PC-9 (cell line): ENCODE measurements around the gene PCNX1. TPM values are rescaled to one million over a fixed set of nuclear protein-coding genes. Genes with fewer than 3 reads are reported as not detected.
"Not testable (repeated sequence)": the region's sequence is repeated elsewhere in the genome, so short reads cannot be mapped to it uniquely, and the experiment has no call there.

Experiments
- Bru-seq: library from RNA; stranded (reverse); fragments of 400-500 nt; gene quantifications from one replicate; lab custom pipeline; 2021; lab: Mats Ljungman, UMichigan
- BruChase-seq, 2 experiments: library from RNA; stranded (reverse); fragments of 400-500 nt; gene quantifications; one replicate each; lab custom pipeline; 2021; lab: Mats Ljungman, UMichigan
- BruUV-seq: library from RNA; stranded (reverse); fragments of 400-500 nt; replicated peaks from 2 replicates; lab custom pipeline; 2021; lab: Mats Ljungman, UMichigan
- CTCF ChIA-PET: fragments of 300-600 bp; sonication (Branson Sonifier 250); formaldehyde crosslinking; loops from one replicate; lab custom pipeline; 2022; ENCODE audit warnings: antibody characterized with exemption; lab: Charles Lee
- POLR2A ChIA-PET: fragments of 300-600 bp; sonication (Branson Sonifier 250); formaldehyde crosslinking; loops from one replicate; lab custom pipeline; 2022; ENCODE audit warnings: antibody characterized with exemption; ENCODE audit not compliant: unreplicated experiment; lab: Charles Lee
- DNase-seq, 2 experiments: peaks; one replicate each; pipeline versions ENCODE4 v3.0.0 to v3.0.0-alpha.2; 2015 to 2022; ENCODE audit warnings: mixed read lengths in 1 of 2
- H2AFZ ChIP-seq: fragments of 200-600 bp; sonication (generic); 2 replicates; pipeline ENCODE4 v1.8.1; 2017; ENCODE audit warnings: antibody characterized with exemption
- H3F3A ChIP-seq: fragments of 200-600 bp; sonication (generic); 2 replicates; pipeline ENCODE4 v1.8.1; 2017; ENCODE audit warnings: antibody characterized with exemption, mild to moderate bottlenecking, low read depth; ENCODE audit not compliant: insufficient read depth
- H3K27ac ChIP-seq: fragments of 200-600 bp; sonication (generic); 2 replicates; pipeline ENCODE4 v1.6.1; 2016; ENCODE audit warnings: mixed run types
- H3K27me3 ChIP-seq: fragments of 200-600 bp; sonication (generic); 2 replicates; pipeline ENCODE4 v1.6.1; 2016; ENCODE audit warnings: low read depth, mixed run types; ENCODE audit not compliant: insufficient read depth
- H3K36me3 ChIP-seq: fragments of 200-600 bp; sonication (generic); 2 replicates; pipeline ENCODE4 v1.6.1; 2016; ENCODE audit warnings: low read depth, mixed run types
- H3K4me1 ChIP-seq: fragments of 200-600 bp; sonication (generic); replicated peaks from 2 replicates; pipeline ENCODE4 v1.6.1; 2016; ENCODE audit warnings: mixed run types; ENCODE audit not compliant: insufficient read depth
- H3K4me2 ChIP-seq: fragments of 200-600 bp; sonication (generic); 2 replicates; pipeline ENCODE4 v1.6.1; 2017; ENCODE audit warnings: mixed run types
- H3K4me3 ChIP-seq: fragments of 200-600 bp; sonication (generic); 2 replicates; pipeline ENCODE4 v1.6.1; 2016; ENCODE audit warnings: mixed run types
- H3K79me2 ChIP-seq: fragments of 200-600 bp; sonication (generic); 2 replicates; pipeline ENCODE4 v1.6.1; 2017; ENCODE audit warnings: low read depth, mixed run types
- H3K9me2 ChIP-seq: fragments of 200-600 bp; sonication (generic); 2 replicates; pipeline ENCODE4 v1.8.1; 2017; ENCODE audit warnings: mild to moderate bottlenecking; ENCODE audit not compliant: insufficient read depth
- H3K9me3 ChIP-seq: fragments of 200-600 bp; sonication (generic); 2 replicates; pipeline ENCODE4 v1.8.1; 2016; ENCODE audit warnings: low read depth; ENCODE audit not compliant: insufficient read depth
- H4K20me1 ChIP-seq: fragments of 200-600 bp; sonication (generic); 2 replicates; pipeline ENCODE4 v1.8.1; 2017; ENCODE audit not compliant: insufficient read depth
- EZH2 ChIP-seq: fragments of 200-600 bp; sonication (generic); IDR thresholded peaks from 2 replicates; pipeline ENCODE4 v1.8.0; 2017; ENCODE audit warnings: antibody characterized with exemption, low read depth
- intact Hi-C: fragments of 100-400 bp; cut with micrococcal nuclease; formaldehyde crosslinking; loops from one replicate; pipeline ENCODE4 v1.10.0; 2022; ENCODE audit not compliant: unreplicated experiment
- long read RNA-seq: library from polyadenylated mRNA; stranded (forward); transcript quantifications from one replicate; pipeline ENCODE4 v2.0.0, GENCODE V29; 2022
- total RNA-seq: library from RNA; stranded (reverse); gene quantifications from 2 replicates; pipeline ENCODE4 v1.2.3, GENCODE V29; 2021
- TF ChIP-seq, protein P1 (sequence below): fragments of 200-600 bp; sonication (generic); conservative IDR thresholded peaks from 2 replicates; pipeline ENCODE4 v1.6.1; 2017; ENCODE audit warnings: mixed run types, antibody characterized with exemption, mild to moderate bottlenecking, moderate library complexity

The PCNX1 gene
- total RNA-seq (37.6 and 67.8 TPM in 2 replicates), Bru-seq, nascent RNA (percentile 84 among the genes with signal in this experiment), BruChase-seq, experiment 1, labeled RNA remaining after a 2-hour chase (percentile 86 among the genes with signal in this experiment), BruChase-seq, experiment 2, labeled RNA remaining after a 6-hour chase (percentile 71 among the genes with signal in this experiment)
- long read RNA-seq, partial matches to known transcripts = 4 of 5 reads
- long read RNA-seq, other reads (novel, unspliced or antisense) = 1 of 5 reads

GRCh38 chr14:70907176-70907995 lies at the start of gene PCNX1:
TSS of gene PCNX1 (plus strand) at chr14:70907459. CDS start at chr14:70907851, 392 bp downstream.
- Histone ChIP-seq H3K4me3 (peak within 1 kb of the TSS; percentile 68), H3K27me3 (no peaks in the 10 kb centered on the region), H2AFZ (peak within 1 kb of the TSS; percentile 96), H3K27ac (peak within 1 kb of the TSS; percentile 68), H3K36me3 (no peaks in the 10 kb centered on the region), H3K9me2 (no peaks in the 10 kb centered on the region), H3K4me2 (peak within 1 kb of the TSS; percentile 89), H3K9me3 (no peaks in the 10 kb centered on the region), H3F3A (peaks cover 6% of the 10 kb centered on the region; the same call in 1 of the 2 replicates), H4K20me1 (peaks cover 19% of the 10 kb centered on the region), H3K79me2 (peaks cover 43% of the 10 kb centered on the region), H3K4me1 (peaks cover 15% of the 10 kb centered on the region)
- intact Hi-C loops = loop anchor here (1.0 to 5.0 kb wide), 3 partner anchors 65 to 305 kb away; partner anchors contain the start of gene MED6
- DNase-seq = peak; percentile 73 to 91
- ChIA-PET POLR2A (interaction anchor here (0.5 to 1.0 kb wide), 3 partner anchors 92 to 250 kb away, joined by 3 to 4 read pairs (median 3); no protein-coding TSS in a partner anchor), CTCF (interaction anchor here (0.6 to 0.8 kb wide), 5 partner anchors 21 to 297 kb away, joined by 3 to 14 read pairs (median 3); no protein-coding TSS in a partner anchor)
- no peak for TF ChIP-seq EZH2
- TF ChIP-seq, protein P1, sequence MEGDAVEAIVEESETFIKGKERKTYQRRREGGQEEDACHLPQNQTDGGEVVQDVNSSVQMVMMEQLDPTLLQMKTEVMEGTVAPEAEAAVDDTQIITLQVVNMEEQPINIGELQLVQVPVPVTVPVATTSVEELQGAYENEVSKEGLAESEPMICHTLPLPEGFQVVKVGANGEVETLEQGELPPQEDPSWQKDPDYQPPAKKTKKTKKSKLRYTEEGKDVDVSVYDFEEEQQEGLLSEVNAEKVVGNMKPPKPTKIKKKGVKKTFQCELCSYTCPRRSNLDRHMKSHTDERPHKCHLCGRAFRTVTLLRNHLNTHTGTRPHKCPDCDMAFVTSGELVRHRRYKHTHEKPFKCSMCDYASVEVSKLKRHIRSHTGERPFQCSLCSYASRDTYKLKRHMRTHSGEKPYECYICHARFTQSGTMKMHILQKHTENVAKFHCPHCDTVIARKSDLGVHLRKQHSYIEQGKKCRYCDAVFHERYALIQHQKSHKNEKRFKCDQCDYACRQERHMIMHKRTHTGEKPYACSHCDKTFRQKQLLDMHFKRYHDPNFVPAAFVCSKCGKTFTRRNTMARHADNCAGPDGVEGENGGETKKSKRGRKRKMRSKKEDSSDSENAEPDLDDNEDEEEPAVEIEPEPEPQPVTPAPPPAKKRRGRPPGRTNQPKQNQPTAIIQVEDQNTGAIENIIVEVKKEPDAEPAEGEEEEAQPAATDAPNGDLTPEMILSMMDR = peak; percentile 77
- BruUV-seq = no TSS peak

GRCh38 chr14:70857496-70857890 lies 49.8 kb upstream of the PCNX1 start:
- no peak overlapping the region for H3K27ac ChIP-seq
- DNase-seq = no peak
- no peaks in the 10 kb centered on the region for H3K4me1 ChIP-seq
- no peak overlapping the region for H2AFZ ChIP-seq
- CTCF ChIA-PET = no interaction called here
- no peaks in the 10 kb centered on the region for H3K36me3 ChIP-seq
- H3K9me2 ChIP-seq = no peaks in the 10 kb centered on the region
- intact Hi-C loops = no loop called here
- no peaks in the 10 kb centered on the region for H4K20me1 ChIP-seq
- POLR2A ChIA-PET = no interaction called here
- H3K4me2 ChIP-seq = no peak overlapping the region
- H3K4me3 ChIP-seq = no peak overlapping the region
- 0 out of 2 replicates have a peak, but pooled peaks cover 6% of the 10 kb centered on the region for H3K27me3 ChIP-seq
- no peaks in the 10 kb centered on the region for H3K79me2 ChIP-seq
- no peaks in the 10 kb centered on the region for H3F3A ChIP-seq
- no peaks in the 10 kb centered on the region for H3K9me3 ChIP-seq
- TF ChIP-seq, protein P1 = no peak
- TF ChIP-seq EZH2 = no peak
- no TSS peak for BruUV-seq

GRCh38 chr14:70858641-70859040 lies 48.6 kb upstream of the PCNX1 start:
- Histone ChIP-seq H3K27ac (no peak overlapping the region), H3K4me2 (no peak overlapping the region), H2AFZ (no peak overlapping the region), H3K36me3 (no peaks in the 10 kb centered on the region), H4K20me1 (no peaks in the 10 kb centered on the region), H3K9me3 (no peaks in the 10 kb centered on the region), H3K79me2 (no peaks in the 10 kb centered on the region), H3K27me3 (0 out of 2 replicates have a peak, but pooled peaks cover 6% of the 10 kb centered on the region), H3F3A (no peaks in the 10 kb centered on the region), H3K4me1 (no peaks in the 10 kb centered on the region), H3K4me3 (no peak overlapping the region), H3K9me2 (no peaks in the 10 kb centered on the region)
- no peak for DNase-seq
- no TSS peak for BruUV-seq
- CTCF ChIA-PET = no interaction called here
- intact Hi-C loops = no loop called here
- no peak for TF ChIP-seq EZH2
- TF ChIP-seq, protein P1 = no peak
- POLR2A ChIA-PET = no interaction called here

GRCh38 chr14:70866992-70867391 lies 40.3 kb upstream of the PCNX1 start:
- intact Hi-C loops = not testable (repeated sequence)

More at GRCh38 chr14:70866992-70867391, 40.3 kb upstream of the PCNX1 start:
- H3K4me3 ChIP-seq, BruUV-seq, H3K27ac ChIP-seq, H2AFZ ChIP-seq, H3K27me3 ChIP-seq, H3K36me3 ChIP-seq, CTCF ChIA-PET, H3K4me2 ChIP-seq, H3F3A ChIP-seq, H3K79me2 ChIP-seq, H4K20me1 ChIP-seq, H3K9me2 ChIP-seq, DNase-seq, POLR2A ChIA-PET, H3K4me1 ChIP-seq, H3K9me3 ChIP-seq: not testable (repeated sequence)
